Measurements from ENCODE around the gene FUT6.
"Not testable (repeated sequence)": the region's sequence is repeated elsewhere in the genome, so short reads cannot be mapped to it uniquely, and the experiment has no call there.

FUT6 gene

DNA sequence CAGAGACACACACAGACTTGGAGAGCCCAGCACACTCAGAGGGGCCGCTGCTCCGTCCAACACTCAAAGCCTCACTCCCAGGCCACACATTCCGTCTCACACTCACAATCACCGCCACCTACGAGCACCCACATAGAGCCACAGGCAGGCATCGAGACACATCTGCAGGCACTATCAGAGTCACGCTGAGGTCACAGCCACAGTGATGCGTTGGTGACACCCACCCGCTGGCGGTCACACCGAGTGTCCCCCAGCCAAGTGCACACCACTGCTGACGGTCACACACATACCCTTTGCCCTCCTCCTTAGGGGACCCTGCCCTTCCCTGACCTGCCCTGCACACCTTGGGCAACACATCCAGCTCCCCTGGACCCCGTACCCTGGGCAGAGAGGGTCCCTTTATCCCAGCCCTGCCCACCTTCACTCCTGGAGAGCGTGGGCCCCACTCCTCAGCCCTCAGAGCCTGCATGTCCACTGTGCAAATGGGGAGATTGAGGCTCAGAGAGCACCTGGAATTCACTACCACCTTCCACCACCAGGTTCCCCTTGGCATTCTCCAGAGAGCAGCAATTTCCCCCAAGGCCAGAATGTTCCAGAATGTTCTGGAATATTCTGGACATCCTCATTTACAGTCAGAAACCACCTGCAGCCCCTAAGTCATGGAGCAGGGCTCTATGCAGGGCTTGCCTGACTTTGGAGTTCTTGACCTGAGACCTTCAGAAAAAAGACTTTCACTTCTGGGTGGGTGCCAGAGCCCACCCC, 25.4 kb upstream of the FUT6 start:
- DNase-seq (ENCODE audit: low spot score): no peak
- H3K27me3 ChIP-seq (ENCODE audit: insufficient read depth, poor library complexity, severe bottlenecking): no peaks in the 10 kb centered on the region
- H3K4me1 ChIP-seq (ENCODE audit: insufficient read depth, poor library complexity, severe bottlenecking): no peaks in the 10 kb centered on the region
- ATAC-seq (ENCODE audit: low read depth): no peak
- no peaks in the 10 kb centered on the region for H3K36me3 ChIP-seq (ENCODE audit: low read depth)
- H3K27ac ChIP-seq (ENCODE audit: poor library complexity, severe bottlenecking): no peak overlapping the region
- TF ChIP-seq, protein P1, sequence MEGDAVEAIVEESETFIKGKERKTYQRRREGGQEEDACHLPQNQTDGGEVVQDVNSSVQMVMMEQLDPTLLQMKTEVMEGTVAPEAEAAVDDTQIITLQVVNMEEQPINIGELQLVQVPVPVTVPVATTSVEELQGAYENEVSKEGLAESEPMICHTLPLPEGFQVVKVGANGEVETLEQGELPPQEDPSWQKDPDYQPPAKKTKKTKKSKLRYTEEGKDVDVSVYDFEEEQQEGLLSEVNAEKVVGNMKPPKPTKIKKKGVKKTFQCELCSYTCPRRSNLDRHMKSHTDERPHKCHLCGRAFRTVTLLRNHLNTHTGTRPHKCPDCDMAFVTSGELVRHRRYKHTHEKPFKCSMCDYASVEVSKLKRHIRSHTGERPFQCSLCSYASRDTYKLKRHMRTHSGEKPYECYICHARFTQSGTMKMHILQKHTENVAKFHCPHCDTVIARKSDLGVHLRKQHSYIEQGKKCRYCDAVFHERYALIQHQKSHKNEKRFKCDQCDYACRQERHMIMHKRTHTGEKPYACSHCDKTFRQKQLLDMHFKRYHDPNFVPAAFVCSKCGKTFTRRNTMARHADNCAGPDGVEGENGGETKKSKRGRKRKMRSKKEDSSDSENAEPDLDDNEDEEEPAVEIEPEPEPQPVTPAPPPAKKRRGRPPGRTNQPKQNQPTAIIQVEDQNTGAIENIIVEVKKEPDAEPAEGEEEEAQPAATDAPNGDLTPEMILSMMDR (IDR thresholded peaks at IDR 0.05; ENCODE audit: poor library complexity, severe bottlenecking): no peak
- no peaks in the 10 kb centered on the region for H3K9me3 ChIP-seq (ENCODE audit: severe bottlenecking)
- H3K4me3 ChIP-seq (ENCODE audit: severe bottlenecking): no peak overlapping the region

DNA sequence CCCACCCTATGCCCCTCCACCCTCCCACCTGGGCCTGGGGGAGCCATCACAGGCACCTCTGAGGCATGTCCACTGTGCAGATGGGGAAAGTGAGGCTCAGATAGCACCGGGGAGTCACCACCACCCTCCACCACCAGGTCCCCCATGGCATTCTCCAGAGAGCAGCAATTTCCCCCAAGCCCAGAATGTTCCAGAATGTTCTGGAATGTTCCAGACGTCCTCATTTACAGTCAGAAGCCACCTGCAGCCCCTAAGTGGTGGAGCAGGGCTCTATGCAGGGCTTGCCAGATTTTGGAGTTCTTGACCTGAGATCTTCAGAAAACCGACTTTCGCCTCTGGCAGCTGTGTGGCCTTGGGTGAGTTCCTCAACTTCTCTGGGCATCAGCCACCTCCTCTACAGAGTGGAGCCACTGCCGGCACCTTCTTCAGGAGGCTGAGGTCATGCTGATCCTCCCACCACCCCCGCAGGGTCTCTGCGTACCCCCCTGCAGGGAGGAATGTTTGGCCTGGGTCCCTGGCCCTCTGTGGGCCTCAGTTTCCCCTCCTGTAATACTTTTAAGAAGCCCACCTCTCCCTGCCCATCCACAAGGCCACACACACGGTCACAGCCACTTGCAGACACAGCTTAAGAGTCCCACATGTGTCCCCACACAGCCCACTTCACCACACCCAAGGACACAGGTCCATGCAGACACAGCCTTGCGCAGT, 24.7 kb upstream of the FUT6 start:
- Histone ChIP-seq H3K36me3 (ENCODE audit: low read depth) (no peaks in the 10 kb centered on the region), H3K27me3 (ENCODE audit: insufficient read depth, poor library complexity, severe bottlenecking) (no peaks in the 10 kb centered on the region), H3K4me1 (ENCODE audit: insufficient read depth, poor library complexity, severe bottlenecking) (no peaks in the 10 kb centered on the region), H3K27ac (ENCODE audit: poor library complexity, severe bottlenecking) (no peak overlapping the region), H3K9me3 (ENCODE audit: severe bottlenecking) (no peaks in the 10 kb centered on the region), H3K4me3 (ENCODE audit: severe bottlenecking) (no peak overlapping the region)
- ATAC-seq (ENCODE audit: low read depth) (no peak), DNase-seq (ENCODE audit: low spot score) (no peak)
- TF ChIP-seq, protein P1 (IDR thresholded peaks at IDR 0.05; ENCODE audit: poor library complexity, severe bottlenecking): no peak

DNA sequence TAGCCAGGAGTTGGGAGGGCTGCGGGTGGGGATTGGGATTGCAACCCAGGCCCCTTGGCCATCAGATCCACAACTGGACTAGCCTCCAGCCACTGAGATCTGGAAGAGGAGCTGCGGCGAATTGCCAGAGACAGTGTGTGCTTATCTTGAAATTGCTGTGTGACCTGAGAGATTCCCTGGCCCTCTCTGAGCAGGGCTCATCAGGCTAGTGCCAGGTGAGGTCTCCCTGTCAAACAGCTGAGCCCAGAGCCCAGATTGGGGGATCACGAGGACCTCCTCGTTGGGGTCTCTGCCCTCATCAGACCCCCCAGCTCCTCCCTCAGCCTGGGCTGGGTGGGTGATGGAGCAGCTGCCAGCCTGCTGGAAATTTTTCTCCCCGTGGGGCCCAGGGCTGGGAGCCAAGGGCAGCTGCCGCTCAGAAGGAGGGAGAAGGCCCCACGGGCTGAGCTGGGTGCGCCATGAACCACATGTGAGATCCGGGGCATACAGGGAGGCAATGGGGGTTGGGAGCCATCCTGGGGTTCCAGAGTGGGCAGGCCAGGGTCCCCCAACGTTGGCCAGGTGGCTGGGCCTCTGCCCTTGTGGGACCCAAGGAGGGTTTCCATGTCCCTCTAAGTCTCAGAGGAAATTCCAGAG, 23.6 kb upstream of the FUT6 start:
- no peaks in the 10 kb centered on the region for H3K36me3 ChIP-seq (ENCODE audit: low read depth)
- TF ChIP-seq, protein P1 (IDR thresholded peaks at IDR 0.05; ENCODE audit: poor library complexity, severe bottlenecking): no peak
- H3K27ac ChIP-seq (ENCODE audit: poor library complexity, severe bottlenecking): no peak overlapping the region
- H3K4me3 ChIP-seq (ENCODE audit: severe bottlenecking): no peak overlapping the region
- ATAC-seq (ENCODE audit: low read depth) (no peak), DNase-seq (ENCODE audit: low spot score) (no peak)
- no peaks in the 10 kb centered on the region for H3K27me3 ChIP-seq (ENCODE audit: insufficient read depth, poor library complexity, severe bottlenecking)
- no peaks in the 10 kb centered on the region for H3K4me1 ChIP-seq (ENCODE audit: insufficient read depth, poor library complexity, severe bottlenecking)
- no peaks in the 10 kb centered on the region for H3K9me3 ChIP-seq (ENCODE audit: severe bottlenecking)

DNA sequence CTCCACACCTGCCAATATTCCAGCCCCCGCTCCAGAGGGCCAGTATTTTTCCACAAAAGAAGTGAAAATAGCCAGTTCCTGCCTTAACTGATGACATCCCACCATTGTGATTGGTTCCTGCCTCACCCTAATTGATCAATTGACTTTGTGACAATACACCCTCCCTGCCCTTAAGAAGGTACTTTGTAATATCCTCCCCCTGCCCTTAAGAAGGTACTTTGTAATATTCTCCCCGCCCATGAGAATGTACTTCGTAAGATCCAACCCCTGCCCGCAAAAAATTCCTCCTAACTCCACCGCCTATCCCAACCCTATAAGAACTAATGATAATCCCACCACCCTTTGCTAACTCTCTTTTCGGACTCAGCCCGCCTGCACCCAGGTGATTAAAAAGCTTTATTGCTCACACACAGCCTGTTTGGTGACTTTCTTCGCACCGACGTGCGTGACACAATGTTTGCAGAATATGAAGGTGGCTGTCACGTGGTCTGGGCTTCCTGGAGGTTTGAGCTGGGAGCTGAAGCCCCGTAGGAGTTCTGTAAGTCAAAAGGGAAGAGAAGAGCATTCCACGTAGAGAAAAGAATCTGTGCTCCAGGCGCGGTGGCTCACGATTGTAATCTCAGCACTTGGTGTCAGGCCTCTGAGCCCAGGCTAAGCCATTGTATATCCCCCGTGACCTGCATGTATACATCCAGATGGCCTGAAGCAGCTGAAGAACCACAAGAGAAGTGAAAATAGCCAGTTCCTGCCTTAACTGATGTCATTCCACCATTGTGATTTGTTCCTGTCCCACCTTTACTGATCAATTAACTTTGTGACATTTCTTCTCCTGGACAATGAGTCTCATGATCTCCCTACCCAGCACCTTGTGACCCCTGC, 17.9 kb upstream of the FUT6 start:
- TF ChIP-seq, protein P1 (IDR thresholded peaks at IDR 0.05; ENCODE audit: poor library complexity, severe bottlenecking): no peak
- Histone ChIP-seq H3K4me1 (ENCODE audit: insufficient read depth, poor library complexity, severe bottlenecking) (no peaks in the 10 kb centered on the region), H3K36me3 (ENCODE audit: low read depth) (no peaks in the 10 kb centered on the region), H3K27me3 (ENCODE audit: insufficient read depth, poor library complexity, severe bottlenecking) (no peaks in the 10 kb centered on the region), H3K4me3 (ENCODE audit: severe bottlenecking) (no peak overlapping the region), H3K27ac (ENCODE audit: poor library complexity, severe bottlenecking) (no peak overlapping the region), H3K9me3 (ENCODE audit: severe bottlenecking) (no peaks in the 10 kb centered on the region)
- ATAC-seq (ENCODE audit: low read depth) (no peak), DNase-seq (ENCODE audit: low spot score) (no peak)

DNA sequence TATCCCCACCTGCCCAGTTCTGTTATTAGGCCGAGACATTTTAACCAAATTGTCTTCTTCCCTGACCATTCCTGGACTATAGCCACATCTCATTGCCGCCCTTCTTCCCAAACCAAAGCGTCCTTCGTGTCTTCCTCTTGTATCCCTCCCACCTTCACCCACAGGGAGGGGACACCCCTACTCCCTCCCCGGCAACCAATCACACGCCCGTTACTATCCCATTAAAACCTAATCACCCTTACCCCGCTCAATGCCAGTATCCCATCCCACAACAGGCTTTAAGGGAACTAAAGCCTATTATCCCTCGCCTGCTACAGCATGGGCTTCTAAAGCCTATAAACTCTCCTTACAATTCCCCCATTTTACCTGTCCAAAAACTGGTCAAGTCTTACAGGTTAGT, 15.6 kb upstream of the FUT6 start:
- not testable (repeated sequence) for H3K27ac ChIP-seq (ENCODE audit: poor library complexity, severe bottlenecking); H3K36me3 ChIP-seq (ENCODE audit: low read depth); H3K27me3 ChIP-seq (ENCODE audit: insufficient read depth, poor library complexity, severe bottlenecking); DNase-seq (ENCODE audit: low spot score); H3K4me1 ChIP-seq (ENCODE audit: insufficient read depth, poor library complexity, severe bottlenecking); H3K4me3 ChIP-seq (ENCODE audit: severe bottlenecking); ATAC-seq (ENCODE audit: low read depth); H3K9me3 ChIP-seq (ENCODE audit: severe bottlenecking)

DNA sequence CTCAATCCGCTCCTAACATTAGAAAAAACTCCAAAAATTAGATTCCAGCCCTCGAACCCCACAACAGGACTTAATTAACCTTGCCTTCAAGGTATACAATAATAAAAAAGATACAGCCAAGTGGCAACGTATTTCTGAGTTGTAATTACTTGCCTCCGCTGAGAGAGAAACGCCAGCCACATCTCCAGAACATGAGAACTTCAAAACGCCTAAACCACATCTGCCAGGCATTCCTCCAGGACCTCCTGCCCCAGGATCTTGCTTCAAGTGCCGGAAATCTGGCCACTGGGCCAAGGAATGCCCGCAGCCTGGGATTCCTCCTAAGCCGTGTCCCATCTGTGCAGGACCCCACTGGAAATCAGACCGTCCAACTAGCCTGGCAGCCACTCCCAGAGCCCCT, 14.6 kb upstream of the FUT6 start:
- ATAC-seq (ENCODE audit: low read depth); H3K27me3 ChIP-seq (ENCODE audit: insufficient read depth, poor library complexity, severe bottlenecking); H3K9me3 ChIP-seq (ENCODE audit: severe bottlenecking); DNase-seq (ENCODE audit: low spot score); H3K36me3 ChIP-seq (ENCODE audit: low read depth); H3K27ac ChIP-seq (ENCODE audit: poor library complexity, severe bottlenecking); H3K4me3 ChIP-seq (ENCODE audit: severe bottlenecking): not testable (repeated sequence)
- peaks cover 12% of the 10 kb centered on the region for H3K4me1 ChIP-seq (ENCODE audit: insufficient read depth, poor library complexity, severe bottlenecking)

Data from RWPE2 (cell line).